HG02938 (cell line): ENCODE measurements around the gene C12orf43.

Experiments used
- ATAC-seq: cut with Tn5 transposase; IDR thresholded peaks from one replicate; pipeline ENCODE4 v1.9.1; 2021; ENCODE audit warnings: mild to moderate bottlenecking, moderate library complexity; ENCODE audit not compliant: unreplicated experiment

The C12orf43 gene

DNA sequence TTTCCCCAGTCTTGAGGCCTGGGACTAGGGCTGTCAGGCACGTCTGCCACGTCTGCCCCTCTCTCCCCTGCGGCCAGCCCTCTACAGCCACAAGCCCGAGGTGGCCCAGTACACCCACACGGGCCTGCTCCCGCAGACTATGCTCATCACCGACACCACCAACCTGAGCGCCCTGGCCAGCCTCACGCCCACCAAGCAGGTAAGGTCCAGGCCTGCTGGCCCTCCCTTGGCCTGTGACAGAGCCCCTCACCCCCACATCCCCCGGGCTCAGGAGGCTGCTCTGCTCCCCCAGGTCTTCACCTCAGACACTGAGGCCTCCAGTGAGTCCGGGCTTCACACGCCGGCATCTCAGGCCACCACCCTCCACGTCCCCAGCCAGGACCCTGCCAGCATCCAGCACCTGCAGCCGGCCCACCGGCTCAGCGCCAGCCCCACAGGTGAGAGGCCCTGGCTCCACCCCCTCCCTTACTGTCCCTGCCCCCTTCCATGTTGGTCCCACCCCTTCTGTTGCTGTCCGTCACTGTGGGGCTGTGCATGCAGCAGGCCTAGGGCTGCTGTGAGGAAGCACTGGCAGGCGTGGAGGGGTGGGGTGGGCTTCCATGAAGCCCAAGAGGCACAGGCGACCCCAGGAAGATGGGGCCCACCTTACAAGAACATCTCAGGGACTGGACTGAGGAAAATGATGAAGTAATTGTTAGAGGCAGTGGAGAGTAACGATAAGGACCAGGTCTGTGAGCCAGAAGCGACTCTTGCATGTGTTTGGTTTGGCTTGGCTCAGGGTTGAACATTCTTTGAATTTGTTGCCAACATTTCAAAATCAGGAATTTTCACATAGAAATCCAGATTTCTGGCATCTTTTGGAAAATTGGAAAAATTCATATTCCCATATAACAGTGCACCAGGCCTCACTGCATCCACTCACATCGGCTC lies 16.8 kb downstream of the C12orf43 start:
- no peak for ATAC-seq

DNA sequence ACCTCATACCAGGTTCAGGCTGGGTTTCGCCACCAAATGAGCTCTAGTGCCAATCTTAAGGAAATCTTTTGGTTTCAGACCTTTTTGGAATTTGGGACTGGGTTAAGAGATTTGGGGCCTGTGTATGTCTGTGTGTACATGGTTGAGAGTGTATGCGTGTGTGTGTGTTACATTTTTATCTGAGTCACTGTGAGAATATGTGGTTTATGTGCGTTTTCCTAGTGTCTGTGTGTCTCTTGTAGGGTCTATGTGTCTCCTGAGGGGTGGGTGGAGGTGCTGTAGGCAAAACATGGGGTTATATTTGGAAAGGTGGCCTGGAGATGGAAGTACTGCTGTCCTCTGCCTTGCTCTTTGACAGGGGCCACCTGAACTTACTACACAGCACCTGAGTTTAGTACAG lies 17.9 kb downstream of the C12orf43 start:
- ATAC-seq: no peak

DNA sequence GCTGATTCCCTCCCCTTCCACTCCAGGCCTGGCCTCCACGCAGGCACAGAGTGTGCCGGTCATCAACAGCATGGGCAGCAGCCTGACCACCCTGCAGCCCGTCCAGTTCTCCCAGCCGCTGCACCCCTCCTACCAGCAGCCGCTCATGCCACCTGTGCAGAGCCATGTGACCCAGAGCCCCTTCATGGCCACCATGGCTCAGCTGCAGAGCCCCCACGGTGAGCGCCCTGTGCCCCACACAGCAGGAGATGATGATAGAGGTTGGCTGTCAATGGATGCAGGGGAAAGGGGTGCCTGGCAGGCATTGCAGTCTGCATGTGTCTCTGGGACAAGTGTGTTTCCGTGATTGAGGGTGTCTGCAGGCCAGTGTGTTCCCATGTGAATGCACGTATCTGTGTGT lies 18.8 kb downstream of the C12orf43 start:
- no peak for ATAC-seq

DNA sequence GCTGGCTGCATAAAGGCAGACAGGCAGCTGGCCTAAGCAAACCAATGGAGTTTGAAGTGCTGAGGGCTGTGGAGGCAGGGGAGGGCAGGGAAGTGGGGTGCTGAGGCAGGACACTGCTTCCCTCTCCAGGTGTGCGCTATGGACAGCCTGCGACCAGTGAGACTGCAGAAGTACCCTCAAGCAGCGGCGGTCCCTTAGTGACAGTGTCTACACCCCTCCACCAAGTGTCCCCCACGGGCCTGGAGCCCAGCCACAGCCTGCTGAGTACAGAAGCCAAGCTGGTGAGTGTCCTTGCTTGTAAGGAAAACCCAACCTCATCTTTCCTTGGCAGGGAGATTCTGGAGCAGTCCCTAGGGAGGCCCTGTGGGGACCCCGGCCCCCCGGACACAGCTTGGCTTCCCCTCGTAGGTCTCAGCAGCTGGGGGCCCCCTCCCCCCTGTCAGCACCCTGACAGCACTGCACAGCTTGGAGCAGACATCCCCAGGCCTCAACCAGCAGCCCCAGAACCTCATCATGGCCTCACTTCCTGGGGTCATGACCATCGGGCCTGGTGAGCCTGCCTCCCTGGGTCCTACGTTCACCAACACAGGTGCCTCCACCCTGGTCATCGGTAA lies 20.0 kb downstream of the C12orf43 start:
- ATAC-seq: no peak

DNA sequence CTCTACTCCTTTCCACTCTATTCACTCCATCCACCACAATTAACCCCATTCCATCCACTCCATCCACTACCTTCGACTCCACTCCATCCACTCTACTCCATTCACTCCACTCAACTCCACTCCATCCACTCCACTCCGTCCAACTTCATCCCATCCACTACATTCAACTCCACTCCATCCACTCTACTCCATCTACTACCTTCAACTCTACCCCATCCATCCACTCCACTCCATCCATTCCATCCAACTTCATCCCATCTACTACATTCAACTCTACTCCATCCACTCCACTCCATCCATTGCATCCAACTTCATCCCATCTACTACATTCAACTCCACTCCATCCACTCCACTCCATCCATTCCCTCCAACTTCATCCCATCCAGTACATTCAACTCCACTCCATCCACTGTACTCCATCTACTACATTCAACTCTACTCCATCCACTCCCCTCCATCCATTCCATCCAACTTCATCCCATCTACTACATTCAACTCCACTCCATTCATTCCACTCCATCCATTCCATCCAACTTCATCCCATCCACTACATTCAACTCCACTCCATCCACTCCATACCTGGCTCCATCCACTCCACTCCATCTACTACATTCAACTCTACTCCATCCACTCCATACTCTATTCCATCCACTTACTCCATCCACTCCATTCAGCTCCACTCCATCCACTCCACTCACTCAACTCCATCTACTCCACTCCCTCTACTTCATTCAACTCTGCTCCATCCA lies 21.5 kb downstream of the C12orf43 start:
- no peak for ATAC-seq

DNA sequence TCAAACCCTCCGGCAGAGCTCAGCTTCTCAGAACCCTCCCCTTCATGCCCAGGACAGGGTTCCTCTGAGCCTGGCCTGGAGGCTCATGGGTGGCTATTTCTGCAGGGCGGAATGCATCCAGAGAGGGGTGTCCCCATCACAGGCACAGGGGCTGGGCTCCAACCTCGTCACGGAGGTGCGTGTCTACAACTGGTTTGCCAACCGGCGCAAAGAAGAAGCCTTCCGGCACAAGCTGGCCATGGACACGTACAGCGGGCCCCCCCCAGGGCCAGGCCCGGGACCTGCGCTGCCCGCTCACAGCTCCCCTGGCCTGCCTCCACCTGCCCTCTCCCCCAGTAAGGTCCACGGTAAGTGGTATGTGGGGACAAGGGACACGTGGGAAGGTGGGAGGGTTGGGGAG lies 22.2 kb downstream of the C12orf43 start:
- ATAC-seq: no peak

DNA sequence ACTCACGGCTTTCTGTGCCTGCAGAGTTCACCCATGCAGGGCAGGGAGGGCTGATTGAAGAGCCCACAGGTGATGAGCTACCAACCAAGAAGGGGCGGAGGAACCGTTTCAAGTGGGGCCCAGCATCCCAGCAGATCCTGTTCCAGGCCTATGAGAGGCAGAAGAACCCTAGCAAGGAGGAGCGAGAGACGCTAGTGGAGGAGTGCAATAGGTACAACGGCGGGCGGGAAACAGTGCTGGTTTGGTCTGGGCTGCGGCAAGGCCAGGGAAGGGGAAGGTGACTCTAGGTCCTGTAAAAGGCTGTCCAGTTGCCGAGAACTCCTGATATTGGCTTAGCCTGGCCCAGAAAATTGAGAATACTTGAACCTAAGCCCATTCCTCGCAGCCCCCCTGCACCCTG lies 22.8 kb downstream of the C12orf43 start:
- ATAC-seq: no peak

DNA sequence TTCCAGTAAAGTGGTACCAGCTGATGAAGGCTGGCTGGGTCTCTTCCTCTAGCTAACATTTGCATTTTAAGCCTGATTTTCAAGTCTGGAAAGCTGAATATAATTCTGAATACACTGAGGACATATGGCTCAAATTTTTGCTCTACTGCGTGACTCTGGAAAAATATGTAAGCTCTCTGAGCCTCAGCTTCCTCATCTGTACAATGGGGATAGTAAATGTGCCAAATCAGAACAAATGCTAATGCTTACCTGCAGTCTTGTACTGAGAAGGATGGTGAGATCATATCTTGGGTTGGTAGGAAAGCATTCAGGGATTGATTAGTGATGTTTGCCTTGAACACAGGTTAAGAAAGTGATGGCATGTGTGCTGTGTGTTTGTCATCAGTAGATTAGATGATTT lies 23.3 kb downstream of the C12orf43 start:
- ATAC-seq: no peak

DNA sequence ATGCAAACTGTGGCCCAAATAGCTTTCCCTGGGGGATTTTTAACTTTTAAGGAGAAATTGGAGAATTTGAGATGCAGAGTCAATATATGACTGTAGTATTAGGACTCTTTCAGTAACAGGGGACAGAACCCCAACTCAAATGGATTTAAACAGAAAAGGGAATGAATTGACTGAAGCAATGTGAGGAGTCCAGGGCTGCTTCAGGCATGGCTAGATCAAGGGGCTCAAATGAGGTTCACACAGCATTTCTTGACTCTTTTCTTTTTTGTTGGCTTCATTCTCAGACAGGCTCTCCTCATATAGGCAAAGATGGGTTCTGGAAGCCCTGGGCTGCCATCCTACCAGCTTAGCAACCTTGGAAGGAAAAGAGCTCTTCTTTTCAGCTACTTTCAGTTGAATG lies 24.3 kb downstream of the C12orf43 start:
- ATAC-seq: no peak

DNA sequence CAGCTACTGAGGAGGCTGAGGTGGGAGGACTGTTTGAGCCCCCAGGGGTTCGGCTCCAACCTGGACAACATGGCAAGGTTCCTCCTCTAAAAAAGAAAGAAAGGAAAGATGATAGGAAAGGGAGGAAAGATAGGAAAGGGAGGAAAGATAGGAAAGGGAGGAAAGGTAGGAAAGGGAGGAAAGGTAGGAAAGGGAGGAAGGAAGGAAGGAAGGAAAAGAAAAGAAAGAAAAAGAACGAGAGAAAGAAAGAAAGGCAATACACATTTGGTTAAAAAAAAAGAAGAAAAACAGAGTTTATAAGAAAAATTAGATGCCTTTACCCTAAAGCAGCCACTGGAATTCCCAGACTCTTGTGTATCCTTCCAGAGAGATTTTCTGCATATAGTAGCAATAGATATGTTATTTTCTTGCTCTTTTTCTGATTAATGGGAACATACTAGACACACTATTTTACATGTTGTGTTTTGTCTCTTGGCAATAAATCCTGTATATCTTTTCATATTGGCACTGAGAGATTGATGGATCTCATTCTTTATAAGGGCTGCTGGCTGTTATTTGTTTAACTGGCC lies 25.7 kb downstream of the C12orf43 start:
- no peak for ATAC-seq

DNA sequence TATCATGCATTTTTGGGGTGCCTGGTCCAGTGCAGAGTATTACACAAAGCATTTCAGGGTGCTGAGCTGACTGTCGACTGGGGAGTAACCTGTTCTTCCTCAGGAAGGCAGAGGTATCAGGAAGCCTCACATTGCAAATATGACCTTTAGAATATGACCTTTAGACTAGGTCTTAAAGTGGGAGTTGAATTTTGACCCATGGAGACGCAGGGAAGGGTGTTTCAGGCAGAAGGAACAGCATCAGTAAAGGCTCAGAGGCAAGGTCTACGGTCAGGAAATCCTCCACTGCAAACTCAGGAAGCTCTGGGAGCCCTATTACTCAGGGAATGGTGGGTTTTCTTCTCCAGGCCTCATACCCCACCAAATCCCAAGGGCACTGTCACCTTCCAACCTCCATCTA lies 26.6 kb downstream of the C12orf43 start:
- no peak for ATAC-seq

DNA sequence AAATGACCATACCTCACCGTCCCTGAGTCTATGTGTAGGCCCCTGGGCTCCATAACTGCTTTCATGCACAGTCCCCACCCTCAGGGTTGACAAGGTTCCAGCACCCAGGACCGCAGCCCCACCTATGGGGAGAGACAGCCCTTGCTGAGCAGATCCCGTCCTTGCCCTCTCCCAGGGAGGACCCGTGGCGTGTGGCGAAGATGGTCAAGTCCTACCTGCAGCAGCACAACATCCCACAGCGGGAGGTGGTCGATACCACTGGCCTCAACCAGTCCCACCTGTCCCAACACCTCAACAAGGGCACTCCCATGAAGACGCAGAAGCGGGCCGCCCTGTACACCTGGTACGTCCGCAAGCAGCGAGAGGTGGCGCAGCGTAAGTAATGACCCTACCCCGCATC lies 27.6 kb downstream of the C12orf43 start:
- no peak for ATAC-seq

DNA sequence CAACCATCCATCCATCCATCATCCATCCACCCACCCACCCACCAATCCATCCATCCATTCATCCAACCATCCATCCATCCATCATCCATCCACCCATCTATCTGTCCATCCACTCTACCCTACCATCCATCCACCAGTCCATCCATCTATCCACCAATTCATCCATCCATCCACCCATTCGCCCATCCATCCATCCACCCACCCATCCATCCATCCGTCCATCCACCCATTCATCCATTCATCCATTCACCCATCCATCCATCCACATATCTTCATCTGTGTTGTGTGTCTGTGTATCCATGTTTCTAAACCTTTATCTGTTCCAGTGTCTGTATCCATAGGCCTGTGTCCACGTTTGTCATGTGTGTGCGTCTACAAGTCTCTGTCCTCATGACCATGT lies 28.1 kb downstream of the C12orf43 start:
- no peak for ATAC-seq

DNA sequence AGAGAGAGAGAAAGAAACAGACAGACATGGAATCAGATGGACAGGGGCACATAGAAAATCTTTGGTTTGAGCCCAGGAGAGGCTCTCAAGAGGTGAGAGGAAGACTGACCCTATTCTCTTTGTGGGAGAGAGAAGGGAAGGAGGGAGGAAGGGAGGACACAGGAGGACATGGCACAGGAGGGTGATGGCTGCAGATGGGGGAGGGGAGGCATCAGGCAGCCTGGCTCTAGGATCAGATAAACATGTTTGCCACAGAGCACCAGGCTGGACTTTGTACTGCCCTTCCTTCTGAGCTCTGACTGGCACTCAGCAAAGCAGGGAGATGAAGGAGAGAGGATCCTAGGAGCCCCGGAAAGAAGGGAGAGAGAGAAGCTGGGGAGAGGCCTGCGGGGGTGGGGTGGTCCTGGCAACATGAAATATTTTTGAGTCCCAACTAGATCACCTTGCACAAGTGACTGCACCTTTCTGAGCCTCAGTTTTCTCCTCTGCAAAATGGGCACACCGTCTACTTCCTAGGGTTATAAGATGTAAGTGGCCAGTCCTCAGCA lies 31.9 kb downstream of the C12orf43 start:
- ATAC-seq: no peak

DNA sequence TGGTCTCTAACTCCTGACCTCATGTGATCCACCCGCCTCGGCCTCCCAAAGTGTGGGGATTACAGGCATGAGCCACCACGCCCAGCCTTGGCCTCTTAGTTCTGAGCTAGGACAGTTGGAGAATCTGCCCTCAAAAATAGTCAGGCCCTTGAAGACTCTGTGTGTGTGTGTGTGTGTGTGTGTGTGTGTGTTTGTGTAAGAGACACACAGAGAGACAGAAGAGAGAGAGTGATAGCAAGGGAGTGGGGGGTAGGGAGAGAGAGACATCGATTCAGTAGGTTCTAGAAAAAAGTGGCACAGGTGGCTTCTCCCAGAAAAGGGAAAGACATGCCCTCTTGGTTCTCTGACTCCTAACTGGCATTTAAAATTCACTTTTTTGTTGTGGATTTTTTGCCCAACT lies 32.5 kb downstream of the C12orf43 start:
- ATAC-seq: no peak

DNA sequence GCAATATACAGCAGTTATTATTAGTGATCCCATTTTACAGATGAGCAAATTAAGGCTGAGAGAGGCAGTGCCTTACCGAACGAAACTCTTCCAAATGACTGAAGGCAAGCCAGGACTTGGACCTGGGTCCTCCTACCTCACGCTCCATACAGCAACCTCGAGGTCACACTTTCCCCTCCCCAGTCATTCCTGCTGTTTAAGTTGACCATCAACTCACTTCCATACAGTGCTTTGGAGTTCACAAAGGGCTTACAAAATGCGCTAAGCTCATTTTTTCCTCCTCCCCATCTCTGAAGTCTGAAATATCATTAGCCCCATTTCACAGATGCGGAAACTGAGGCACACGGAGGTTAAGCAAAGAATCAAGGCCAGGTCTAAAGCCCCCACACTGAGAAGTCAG lies 33.6 kb downstream of the C12orf43 start:
- ATAC-seq: no peak

DNA sequence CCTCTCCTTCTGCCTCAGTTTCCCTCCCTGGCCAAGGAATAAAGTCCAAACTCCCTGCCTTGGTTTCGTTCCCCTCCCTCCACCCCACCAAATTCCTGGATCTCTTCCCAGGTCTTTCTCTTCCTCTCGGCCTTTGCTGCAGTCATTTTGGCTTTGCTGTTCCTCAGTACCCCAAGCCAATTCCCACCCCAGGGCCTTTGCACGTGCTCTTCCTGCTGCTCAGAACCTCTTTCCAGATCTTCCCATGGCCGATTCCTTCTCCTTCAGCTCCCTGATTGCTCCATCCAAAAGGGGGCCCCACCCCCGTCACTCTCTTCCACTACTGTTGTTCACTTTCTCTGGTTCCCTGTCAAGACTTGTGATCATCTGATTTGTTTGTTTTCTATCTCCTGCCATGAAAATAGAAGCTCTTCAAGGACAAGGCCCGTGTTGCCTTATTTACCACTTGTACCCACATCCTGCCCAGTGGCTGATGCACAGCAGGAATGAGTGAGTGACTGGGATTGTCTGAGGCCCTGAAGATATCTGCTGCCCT lies 34.8 kb downstream of the C12orf43 start:
- no peak for ATAC-seq

DNA sequence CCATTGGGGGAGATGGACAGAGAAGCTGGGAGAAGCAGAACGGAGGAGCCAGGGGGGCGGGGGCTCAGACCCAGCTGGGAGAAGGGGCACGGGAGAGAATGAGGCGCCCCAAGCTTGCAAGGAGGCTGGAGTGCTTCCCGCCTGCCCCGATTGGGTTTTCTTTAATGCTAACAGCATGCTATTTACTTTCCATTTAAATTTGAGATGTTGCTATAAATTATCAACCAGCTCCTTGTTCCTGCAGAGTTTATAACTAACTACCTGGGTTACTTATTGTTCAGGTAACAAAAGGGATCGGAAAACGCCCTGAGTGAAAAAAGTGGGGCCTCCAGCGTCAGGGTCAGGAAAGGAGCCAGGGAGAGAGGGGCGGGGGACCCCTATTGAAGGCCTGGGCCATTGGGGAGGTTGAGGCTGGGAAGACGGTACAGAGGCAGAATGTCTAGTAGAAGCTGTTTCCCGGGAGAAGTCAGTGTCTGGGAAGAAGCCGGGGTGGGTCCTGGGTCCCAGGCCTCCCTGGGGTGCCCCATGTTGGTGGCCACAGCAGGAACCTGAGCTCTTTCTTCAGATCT lies 35.4 kb downstream of the C12orf43 start:
- no peak for ATAC-seq

DNA sequence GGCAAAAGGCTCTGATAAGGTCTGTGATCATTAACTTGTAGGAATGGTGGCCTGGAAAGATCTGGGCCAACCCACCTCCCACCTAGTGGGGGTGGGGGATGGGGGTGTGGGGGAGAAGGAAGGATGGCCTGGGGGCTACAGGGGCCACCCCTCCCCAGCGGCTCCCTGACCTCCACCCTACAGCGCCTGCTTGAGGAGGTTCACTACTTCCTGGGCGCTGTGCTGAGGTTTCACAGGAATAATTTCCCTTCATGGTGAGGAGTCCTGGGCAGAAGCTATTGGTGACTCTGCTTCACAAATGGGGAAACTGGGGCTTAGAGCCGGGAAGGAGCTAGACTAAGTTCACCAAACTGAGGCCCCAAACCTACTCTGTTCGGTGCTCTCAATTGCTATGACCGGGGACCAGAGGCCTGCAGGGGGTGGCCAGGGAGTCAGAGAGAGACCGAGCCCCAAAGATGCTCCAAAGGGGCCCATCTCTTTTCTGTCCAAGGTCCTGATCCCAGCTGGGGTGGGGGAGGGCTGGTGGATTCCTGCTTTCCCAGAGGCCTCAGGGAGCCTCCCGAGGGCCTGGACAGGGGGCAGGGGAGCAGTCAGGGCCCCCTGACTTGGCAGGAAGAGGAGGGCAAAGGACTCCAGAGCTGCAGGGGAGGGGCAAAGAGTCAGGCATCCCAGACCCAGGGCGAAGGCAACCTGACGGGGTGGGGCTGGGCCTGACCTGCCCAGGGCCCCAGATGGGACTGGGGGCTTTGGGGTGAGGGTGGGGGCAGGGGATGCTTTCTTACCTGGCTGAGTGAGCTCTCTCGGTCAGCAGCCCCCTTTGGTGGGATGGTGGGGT lies 36.2 kb downstream of the C12orf43 start:
- ATAC-seq: no peak
